ENCODE results near the gene TNS2.

Gene TNS2

DNA sequence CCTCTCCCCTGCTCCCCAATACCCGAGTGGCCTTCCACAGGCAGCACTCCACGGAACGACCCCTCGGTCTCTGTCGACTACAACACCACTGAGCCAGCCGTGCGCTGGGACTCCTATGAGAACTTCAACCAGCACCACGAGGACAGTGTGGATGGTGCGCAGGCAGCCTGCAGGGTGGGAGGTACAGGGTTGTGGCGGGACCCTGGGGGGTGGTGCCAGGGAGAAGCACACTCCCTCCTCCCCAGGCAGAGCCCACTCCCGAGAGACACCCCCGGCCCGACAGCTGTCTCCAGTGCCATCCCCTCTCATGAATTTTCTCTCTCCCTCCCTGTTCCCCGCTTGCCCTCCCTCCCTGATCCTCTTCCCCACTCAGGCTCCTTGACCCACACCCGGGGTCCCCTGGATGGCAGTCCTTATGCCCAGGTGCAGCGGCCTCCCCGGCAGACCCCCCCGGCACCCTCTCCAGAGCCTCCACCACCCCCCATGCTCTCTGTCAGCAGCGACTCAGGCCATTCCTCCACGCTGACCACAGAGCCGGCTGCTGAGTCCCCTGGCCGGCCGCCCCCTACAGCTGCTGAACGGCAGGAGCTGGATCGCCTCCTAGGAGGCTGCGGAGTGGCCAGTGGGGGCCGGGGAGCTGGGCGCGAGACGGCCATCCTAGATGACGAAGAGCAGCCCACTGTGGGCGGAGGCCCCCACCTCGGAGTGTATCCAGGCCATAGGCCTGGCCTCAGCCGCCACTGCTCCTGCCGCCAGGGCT, 9.0 kb downstream of the TNS2 start:
- no peak for FAIRE-seq

DNA sequence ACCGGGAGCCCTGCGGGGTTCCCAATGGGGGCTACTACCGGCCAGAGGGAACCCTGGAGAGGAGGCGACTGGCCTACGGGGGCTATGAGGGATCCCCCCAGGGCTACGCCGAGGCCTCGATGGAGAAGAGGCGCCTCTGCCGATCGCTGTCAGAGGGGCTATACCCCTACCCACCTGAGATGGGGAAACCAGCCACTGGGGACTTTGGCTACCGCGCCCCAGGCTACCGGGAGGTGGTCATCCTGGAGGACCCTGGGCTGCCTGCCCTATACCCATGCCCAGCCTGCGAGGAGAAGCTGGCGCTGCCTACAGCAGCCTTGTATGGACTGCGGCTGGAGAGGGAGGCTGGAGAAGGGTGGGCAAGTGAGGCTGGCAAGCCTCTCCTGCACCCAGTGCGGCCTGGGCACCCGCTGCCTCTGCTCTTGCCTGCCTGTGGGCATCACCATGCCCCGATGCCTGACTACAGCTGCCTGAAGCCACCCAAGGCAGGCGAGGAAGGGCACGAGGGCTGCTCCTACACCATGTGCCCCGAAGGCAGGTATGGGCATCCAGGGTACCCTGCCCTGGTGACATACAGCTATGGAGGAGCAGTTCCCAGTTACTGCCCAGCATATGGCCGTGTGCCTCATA, 9.7 kb downstream of the TNS2 start:
- no peak for FAIRE-seq

DNA sequence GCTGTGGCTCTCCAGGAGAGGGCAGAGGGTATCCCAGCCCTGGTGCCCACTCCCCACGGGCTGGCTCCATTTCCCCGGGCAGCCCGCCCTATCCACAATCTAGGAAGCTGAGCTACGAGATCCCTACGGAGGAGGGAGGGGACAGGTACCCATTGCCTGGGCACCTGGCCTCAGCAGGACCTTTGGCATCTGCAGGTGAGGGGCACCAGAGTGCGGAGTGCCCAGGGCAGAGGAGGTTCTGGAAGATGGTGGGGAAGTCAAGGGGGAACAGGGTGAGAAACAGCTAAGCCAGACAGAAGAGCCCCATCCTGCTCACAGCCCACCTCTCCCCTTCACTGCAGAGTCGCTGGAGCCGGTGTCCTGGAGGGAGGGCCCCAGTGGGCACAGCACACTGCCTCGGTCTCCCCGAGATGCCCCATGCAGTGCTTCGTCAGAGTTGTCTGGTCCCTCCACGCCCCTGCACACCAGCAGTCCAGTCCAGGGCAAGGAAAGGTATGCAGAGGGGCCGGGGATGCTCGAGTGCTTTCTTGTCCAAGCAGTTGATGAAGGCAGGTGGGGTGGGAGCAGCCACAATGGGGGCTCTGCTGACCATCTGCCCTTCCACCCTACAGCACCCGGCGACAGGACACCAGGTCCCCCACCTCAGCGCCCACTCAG, 10.3 kb downstream of the TNS2 start:
- FAIRE-seq = no peak

GRCh38 chr12:53060721-53061276, 10.9 kb downstream of the TNS2 start:
- no peak for FAIRE-seq

DNA sequence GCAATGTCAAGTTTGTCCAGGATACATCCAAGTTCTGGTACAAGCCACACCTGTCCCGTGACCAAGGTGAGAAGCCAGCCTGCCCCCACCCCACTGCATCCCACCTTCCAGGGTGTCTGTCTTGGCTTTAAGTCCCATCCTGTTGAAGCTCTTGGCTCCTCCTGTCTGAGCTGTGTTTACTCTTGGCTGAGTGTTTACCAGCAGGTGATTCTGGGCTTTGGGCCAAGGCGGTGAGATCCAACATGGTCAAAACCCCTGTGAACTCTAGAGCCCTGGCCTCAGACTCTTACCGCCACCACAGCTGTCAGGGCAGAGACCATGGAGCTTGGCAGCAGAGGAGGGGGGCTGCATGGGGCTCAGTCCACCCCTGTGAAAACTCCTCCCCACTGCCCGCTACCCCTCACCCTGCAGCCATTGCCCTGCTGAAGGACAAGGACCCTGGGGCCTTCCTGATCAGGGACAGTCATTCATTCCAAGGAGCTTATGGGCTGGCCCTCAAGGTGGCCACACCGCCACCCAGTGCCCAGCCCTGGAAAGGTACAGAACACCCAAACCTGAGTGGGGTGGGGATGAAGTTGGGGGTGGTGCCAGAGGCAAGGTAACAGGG, 11.6 kb downstream of the TNS2 start:
- FAIRE-seq = no peak

GRCh38 chr12:53062011-53062961, 12.4 kb downstream of the TNS2 start:
- no peak for FAIRE-seq

DNA sequence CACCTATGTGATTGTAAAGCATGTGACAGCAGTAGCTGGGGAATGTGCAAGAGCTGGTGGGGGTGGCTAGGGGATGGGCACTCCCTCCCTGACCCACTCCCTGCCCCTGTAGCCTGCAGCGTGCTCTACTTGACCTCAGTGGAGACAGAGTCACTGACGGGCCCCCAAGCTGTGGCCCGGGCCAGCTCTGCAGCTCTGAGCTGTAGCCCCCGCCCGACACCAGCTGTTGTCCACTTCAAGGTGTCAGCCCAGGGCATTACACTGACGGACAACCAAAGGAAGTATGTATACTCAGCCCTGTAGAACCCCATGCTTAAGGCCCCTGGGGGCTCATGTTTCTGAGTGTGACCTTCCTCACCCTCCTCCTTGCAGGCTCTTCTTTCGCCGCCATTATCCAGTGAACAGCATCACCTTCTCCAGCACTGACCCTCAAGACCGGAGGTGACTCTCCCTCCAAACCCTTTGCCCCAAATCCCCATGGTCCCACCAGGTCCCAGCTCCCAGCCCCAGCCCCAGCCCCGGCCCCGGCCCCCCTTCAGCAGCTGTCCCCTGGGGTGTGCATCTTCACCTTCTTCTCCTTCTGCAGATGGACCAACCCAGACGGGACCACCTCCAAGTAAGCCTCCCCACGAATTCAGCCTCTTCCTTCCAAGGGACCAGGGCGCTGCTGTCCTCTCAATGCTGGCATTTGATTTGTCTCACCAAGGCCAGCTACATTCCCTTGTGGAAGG, 13.3 kb downstream of the TNS2 start:
- no peak for FAIRE-seq

- FAIRE-seq = no peak
Measured at GRCh38 chr12:53063708-53064612, 14.1 kb downstream of the TNS2 start.

DNA sequence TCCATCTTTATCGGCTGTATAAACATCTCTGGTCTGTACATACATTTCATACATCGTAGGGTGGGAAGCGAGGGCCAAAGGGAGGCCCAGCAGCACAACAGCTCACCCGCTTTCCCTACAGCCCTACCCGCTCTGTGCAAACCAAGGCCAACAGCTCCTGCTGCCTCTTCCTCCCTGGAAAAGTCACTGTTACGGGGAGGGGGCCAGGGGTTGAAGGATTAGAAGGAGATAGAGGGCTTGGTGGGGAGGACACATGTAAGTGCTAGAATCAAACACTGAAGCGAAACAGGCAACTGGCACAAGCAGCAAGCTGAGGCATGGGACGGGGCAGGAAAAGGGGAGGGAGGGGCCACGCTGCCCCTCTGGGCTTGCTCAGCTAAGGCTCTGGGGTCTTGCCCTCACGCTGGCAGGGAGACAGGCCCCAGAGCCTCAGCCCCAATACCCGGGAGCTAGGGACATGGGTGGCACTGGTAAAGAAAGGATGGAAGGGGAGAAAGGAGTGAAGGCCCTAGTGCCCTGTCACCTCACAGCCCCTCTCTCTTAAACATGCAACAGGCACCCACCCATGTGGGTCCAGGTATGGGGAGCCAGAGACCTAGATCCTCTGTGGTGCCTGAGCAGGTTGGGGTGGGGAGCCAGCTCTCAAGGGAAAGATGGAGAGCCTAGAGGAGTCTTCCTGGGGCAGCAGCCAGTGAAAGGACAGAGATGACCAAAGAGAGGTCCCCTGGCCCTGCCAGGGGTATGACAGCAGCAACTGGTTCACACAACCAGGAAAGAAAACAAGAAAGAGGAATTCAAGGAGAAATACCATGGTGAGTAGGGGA, 15.0 kb downstream of the TNS2 start:
- no peak for FAIRE-seq

DNA sequence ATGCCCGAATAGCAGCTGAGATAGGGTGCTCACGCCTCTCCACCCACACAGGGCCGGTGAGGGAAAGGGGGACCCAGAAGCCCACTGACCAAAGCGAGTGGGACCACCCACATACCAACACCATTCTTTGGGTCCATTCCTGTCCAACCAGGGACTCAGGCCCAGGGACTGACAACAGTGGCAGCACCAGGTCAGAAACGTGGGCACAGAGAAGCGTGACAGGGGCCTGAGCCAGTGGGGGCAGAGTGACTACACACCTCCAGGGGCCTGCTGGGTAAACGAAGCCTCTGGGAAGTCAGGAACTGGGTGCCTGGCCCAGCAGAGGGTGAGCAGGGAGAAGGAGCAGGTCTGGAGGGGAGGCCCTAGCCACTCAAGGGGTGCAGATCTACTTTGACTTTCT, 15.6 kb downstream of the TNS2 start:
- FAIRE-seq = no peak

DNA sequence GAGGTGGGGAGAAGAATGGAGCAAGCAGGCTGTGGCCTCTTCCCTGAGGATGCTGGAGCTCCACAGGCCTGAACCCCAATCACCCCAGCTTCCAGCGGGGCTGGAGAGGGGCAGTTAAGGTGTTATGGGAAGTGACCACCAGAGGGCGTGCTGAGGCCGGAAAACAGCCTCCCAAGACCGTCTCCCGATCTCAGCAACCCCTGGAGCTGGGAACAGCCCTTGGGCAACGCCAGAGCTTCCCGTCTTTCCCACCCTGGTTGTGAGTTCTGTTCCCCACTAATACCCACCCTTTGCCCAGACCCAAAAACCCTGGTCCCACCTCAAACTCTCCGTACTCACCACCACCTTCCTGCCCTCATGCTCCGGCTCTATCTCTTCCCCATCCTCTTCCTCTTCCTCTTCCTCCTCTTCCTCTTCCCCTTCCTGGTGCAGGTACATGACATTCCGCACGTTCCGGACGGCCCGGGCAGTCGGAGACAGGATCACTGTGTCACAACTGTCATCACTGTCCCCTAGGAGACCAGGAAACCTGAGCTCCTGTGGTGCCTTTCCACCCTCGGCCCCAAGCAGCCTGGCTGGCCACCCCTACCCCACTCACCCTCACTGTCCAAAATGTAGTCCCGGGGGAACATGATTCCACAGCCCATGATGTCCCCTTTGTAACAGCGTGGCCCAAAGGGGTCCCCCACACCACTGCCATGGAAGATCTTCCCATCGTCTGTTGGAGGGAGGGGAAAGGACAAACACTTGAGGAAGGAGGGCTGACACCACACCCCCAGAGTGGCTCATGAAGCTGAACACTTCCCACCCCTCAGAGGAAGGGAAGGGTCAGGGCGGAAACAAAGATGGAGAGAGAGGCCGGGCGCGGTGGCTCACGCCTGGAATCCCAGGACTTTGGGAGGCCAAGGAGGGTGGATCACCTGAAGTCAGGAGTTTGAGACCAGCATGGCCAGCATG, 16.4 kb downstream of the TNS2 start:
- FAIRE-seq = no peak

DNA sequence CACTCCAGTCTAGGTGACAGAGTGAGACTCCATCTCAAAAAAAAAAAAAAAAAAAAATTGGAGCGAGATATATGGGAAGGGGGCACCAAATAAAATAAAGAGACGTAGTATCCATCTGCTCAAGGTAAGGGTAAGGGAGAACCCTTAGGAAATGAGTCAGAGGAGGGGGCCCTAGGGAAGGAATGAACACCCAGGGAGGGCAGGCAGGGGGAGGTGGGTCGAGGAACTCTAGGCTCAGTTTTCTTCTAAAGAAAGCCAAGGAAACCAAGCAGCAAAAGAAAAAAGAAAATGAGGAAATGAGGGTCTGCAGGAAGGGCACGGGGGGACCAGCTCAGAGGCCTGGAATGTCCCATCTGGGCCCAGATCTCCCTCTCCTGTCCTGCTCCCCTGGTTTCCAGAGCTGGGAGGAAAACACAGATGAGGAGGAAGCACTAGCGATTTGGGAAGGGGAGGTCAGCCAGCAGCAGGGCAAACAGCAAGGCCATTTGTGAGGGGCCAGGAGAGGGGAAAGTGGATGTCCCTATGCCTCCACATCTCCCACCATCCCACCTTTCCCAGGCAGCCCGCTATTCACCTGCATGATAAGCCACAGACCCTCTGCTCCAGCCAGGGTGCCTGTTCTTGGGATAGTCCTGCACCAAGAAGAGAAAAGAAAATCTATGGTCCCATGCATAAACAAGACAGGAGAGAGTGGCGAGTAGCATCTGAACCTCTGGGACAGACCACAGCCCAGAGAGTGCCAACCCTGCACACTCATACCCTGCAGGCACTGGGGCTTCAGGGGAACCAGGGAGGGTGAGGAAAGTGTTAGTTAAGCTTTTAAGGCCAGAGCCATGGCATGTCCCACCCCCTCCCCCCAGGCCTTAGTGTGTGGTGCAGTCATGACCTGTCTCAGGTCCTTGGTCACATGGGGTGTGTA, 17.5 kb downstream of the TNS2 start:
- FAIRE-seq = no peak

DNA sequence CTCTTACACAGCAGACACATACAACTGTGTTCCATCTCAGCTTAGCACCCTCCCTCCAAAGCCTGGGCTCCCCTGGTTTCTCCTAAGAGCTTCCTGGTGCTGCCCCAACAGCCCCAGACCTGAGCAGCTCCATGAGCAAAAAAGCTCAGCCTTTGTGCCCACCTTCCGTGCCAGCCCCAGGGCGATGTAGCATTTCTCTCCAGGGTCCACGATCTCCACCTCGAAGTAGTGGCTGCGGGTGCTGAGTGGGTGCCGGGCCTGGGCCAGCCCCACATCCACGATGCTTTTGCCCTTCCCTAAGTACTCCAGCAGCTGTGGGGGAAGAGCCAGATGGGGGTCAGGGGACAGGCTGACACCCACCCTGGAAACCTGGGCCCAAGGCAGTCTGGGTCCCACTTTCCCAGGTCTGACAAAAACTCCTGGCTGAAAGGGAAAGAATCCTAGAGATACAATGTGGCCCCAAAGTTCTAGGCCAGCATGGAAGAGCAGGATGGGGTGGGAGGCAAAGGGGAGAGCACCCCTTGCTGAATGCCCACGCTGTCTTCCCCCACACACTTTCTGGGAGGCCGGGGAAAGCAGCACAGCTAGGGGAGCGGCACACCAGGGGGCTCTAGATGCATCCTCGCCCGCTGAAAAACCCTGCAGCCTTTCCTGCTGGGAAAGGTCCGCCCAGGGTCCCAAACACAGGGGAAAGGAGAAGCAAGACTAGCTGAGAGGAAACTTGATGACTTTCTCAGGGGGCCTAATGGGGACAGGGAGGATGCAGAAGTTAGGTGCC, 18.3 kb downstream of the TNS2 start:
- FAIRE-seq = no peak

- no peak for FAIRE-seq
Measured at GRCh38 chr12:53068811-53069585, 19.1 kb downstream of the TNS2 start.
